Gastrocnemius medialis (tissue), 4 donors: ENCODE results near the gene CLDN25.

ENCODE experiments used
- CTCF ChIP-seq, 5 experiments: fragments of 450-650 bp in 3 of 5; fragments of 200-600 bp in 2 of 5; sonication (generic) in 2 of 5; IDR thresholded peaks in 4 of 5; conservative IDR thresholded peaks in 1 of 5; 1 replicate in 4 of 5; 2 replicates in 1 of 5; pipeline ENCODE4 v1.5.1; 2016 to 2019; ENCODE audit warnings: antibody characterized with exemption in 5 of 5, mild to moderate bottlenecking in 3 of 5, moderate library complexity in 3 of 5
- POLR2A ChIP-seq, 2 donors: fragments of 450-650 bp; IDR thresholded peaks; one replicate each; pipeline ENCODE4 v1.6.1; 2017; ENCODE audit warnings: antibody characterized with exemption in 2 of 2, mild to moderate bottlenecking in 2 of 2, moderate library complexity in 2 of 2

- TF ChIP-seq CTCF (IDR thresholded peaks at IDR 0.05 in 4 of 5, conservative IDR thresholded peaks at IDR 0.05 in 1 of 5) (no peak), POLR2A (IDR thresholded peaks at IDR 0.05) (peak in 1 of 2 donors; percentile 50)
Measured at GRCh38 chr11:113778111-113778910, 1.3 kb upstream of the CLDN25 start.
